Memory B cell (primary cell): Measurements from ENCODE around the gene CD151.

Experiments used
- ATAC-seq: fragments of 150-1000 bp; cut with Tn5 transposase; 2 replicates; pipeline ENCODE4 v1.10.0; 2021; ENCODE audit warnings: low read depth, mild to moderate bottlenecking, moderate library complexity
- DNase-seq, 2 donors: peaks; one replicate each; pipeline ENCODE4 v3.0.0; 2022; ENCODE audit warnings: low spot score in 2 of 2
- H3K27ac Mint-ChIP-seq: one replicate; pipeline ENCODE4 v1.8.0; 2022; ENCODE audit warnings: mild to moderate bottlenecking, moderate library complexity, mixed read lengths
- H3K27me3 Mint-ChIP-seq: one replicate; pipeline ENCODE4 v1.8.0; 2022; ENCODE audit warnings: mixed read lengths
- H3K36me3 Mint-ChIP-seq: one replicate; pipeline ENCODE4 v1.8.0; 2022; ENCODE audit warnings: mild to moderate bottlenecking, mixed read lengths
- H3K4me1 Mint-ChIP-seq: one replicate; pipeline ENCODE4 v1.8.0; 2022; ENCODE audit warnings: mixed read lengths
- H3K4me3 Mint-ChIP-seq: one replicate; pipeline ENCODE4 v1.8.0; 2022; ENCODE audit warnings: mild to moderate bottlenecking, moderate library complexity, mixed read lengths
- H3K9me3 Mint-ChIP-seq: one replicate; pipeline ENCODE4 v1.8.0; 2022; ENCODE audit warnings: mixed read lengths

Gene CD151

GRCh38 chr11:836274-836673 is 3.5 kb downstream of the CD151 start:
- no peak for DNase-seq
- H3K4me1 Mint-ChIP-seq: peaks cover 19% of the 10 kb centered on the region

GRCh38 chr11:836700-837099 is 3.9 kb downstream of the CD151 start:
- H3K27me3 Mint-ChIP-seq: no peaks in the 10 kb centered on the region
- no peak overlapping the region for H3K27ac Mint-ChIP-seq
- DNase-seq: no peak
- no peak overlapping the region for H3K4me3 Mint-ChIP-seq
- peaks cover 2% of the 10 kb centered on the region for H3K36me3 Mint-ChIP-seq
- peaks cover 18% of the 10 kb centered on the region for H3K4me1 Mint-ChIP-seq
- ATAC-seq: no peak
- no peaks in the 10 kb centered on the region for H3K9me3 Mint-ChIP-seq

More at GRCh38 chr11:836274-836673, 3.5 kb downstream of the CD151 start:
- Mint-ChIP-seq H3K27ac (no peak overlapping the region), H3K36me3 (peaks cover 2% of the 10 kb centered on the region), H3K9me3 (no peaks in the 10 kb centered on the region), H3K4me3 (no peak overlapping the region), H3K27me3 (no peaks in the 10 kb centered on the region)
- no peak for ATAC-seq

- no peak overlapping the region for H3K27ac Mint-ChIP-seq
Observed at GRCh38 chr11:837189-837989, 4.6 kb downstream of the CD151 start.

DNA sequence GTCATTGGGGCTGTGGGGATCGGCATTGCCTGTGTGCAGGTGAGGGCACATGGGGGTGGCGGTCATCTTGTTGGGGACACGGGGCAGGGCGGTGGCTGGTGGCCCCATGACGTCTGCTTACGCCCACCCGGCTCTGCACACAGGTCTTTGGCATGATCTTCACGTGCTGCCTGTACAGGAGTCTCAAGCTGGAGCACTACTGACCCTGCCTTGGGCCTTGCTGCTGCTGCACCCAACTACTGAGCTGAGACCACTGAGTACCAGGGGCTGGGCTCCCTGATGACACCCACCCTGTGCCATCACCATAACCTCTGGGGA is 5.2 kb downstream of the CD151 start:
- Mint-ChIP-seq H3K27me3 (no peaks in the 10 kb centered on the region), H3K27ac (no peak overlapping the region), H3K36me3 (peaks cover 2% of the 10 kb centered on the region), H3K4me1 (peaks cover 13% of the 10 kb centered on the region), H3K9me3 (no peaks in the 10 kb centered on the region), H3K4me3 (no peak overlapping the region)
- DNase-seq: no peak
- no peak for ATAC-seq

More at GRCh38 chr11:837189-837989, 4.6 kb downstream of the CD151 start:
- H3K4me1 Mint-ChIP-seq: peaks cover 13% of the 10 kb centered on the region
- H3K4me3 Mint-ChIP-seq: no peak overlapping the region
- H3K9me3 Mint-ChIP-seq: no peaks in the 10 kb centered on the region
- no peaks in the 10 kb centered on the region for H3K27me3 Mint-ChIP-seq
- DNase-seq (no peak), ATAC-seq (no peak)
- peaks cover 2% of the 10 kb centered on the region for H3K36me3 Mint-ChIP-seq

- no peak overlapping the region for H3K4me3 Mint-ChIP-seq
- no peak overlapping the region for H3K27ac Mint-ChIP-seq
- ATAC-seq (no peak), DNase-seq (no peak)
- H3K27me3 Mint-ChIP-seq: peaks cover 2% of the 10 kb centered on the region
- H3K9me3 Mint-ChIP-seq: no peaks in the 10 kb centered on the region
- peaks cover 15% of the 10 kb centered on the region for H3K4me1 Mint-ChIP-seq
- peaks cover 2% of the 10 kb centered on the region for H3K36me3 Mint-ChIP-seq
Observed at GRCh38 chr11:838441-839279, 5.9 kb downstream of the CD151 start.

GRCh38 chr11:839280-839623 is 6.5 kb downstream of the CD151 start:
- ATAC-seq (no peak), DNase-seq (no peak)
- H3K9me3 Mint-ChIP-seq: no peaks in the 10 kb centered on the region
- peaks cover 15% of the 10 kb centered on the region for H3K4me1 Mint-ChIP-seq
- no peak overlapping the region for H3K4me3 Mint-ChIP-seq
- peaks cover 2% of the 10 kb centered on the region for H3K36me3 Mint-ChIP-seq
- no peak overlapping the region for H3K27ac Mint-ChIP-seq
- H3K27me3 Mint-ChIP-seq: peaks cover 2% of the 10 kb centered on the region

- Mint-ChIP-seq H3K4me3 (peak overlapping the region; percentile 14), H3K27me3 (peaks cover 2% of the 10 kb centered on the region), H3K36me3 (peaks cover 2% of the 10 kb centered on the region), H3K9me3 (no peaks in the 10 kb centered on the region), H3K4me1 (peaks cover 15% of the 10 kb centered on the region), H3K27ac (no peak overlapping the region)
- ATAC-seq (no peak), DNase-seq (no peak)
Observed at GRCh38 chr11:839875-840617, 7.3 kb downstream of the CD151 start.

GRCh38 chr11:841981-842369 is 9.2 kb downstream of the CD151 start:
- Mint-ChIP-seq H3K27ac (peak overlapping the region; percentile 45), H3K27me3 (peaks cover 6% of the 10 kb centered on the region), H3K36me3 (peaks cover 2% of the 10 kb centered on the region), H3K4me3 (peak overlapping the region; percentile 87), H3K4me1 (peaks cover 15% of the 10 kb centered on the region), H3K9me3 (no peaks in the 10 kb centered on the region)
- DNase-seq: no peak
- peak; percentile 49 for ATAC-seq

GRCh38 chr11:842370-843002 is 9.7 kb downstream of the CD151 start, which contains the start of the genes POLR2L and TSPAN4:
Gene POLR2L, minus strand, starts transcription at chr11:842529. Its CDS starts 21 bp downstream, at chr11:842508.
Gene TSPAN4, plus strand, starts transcription at chr11:842852. Its CDS starts 7,453 bp downstream, at chr11:850305.
- Mint-ChIP-seq H3K4me1 (peaks cover 15% of the 10 kb centered on the region), H3K27ac (peak within 1 kb of the TSS; percentile 45), H3K27me3 (peaks cover 6% of the 10 kb centered on the region), H3K36me3 (peaks cover 2% of the 10 kb centered on the region), H3K4me3 (peak within 1 kb of the TSS; percentile 87), H3K9me3 (no peaks in the 10 kb centered on the region)
- DNase-seq (peak; percentile 83 to 84), ATAC-seq (peak; percentile 84)

DNA sequence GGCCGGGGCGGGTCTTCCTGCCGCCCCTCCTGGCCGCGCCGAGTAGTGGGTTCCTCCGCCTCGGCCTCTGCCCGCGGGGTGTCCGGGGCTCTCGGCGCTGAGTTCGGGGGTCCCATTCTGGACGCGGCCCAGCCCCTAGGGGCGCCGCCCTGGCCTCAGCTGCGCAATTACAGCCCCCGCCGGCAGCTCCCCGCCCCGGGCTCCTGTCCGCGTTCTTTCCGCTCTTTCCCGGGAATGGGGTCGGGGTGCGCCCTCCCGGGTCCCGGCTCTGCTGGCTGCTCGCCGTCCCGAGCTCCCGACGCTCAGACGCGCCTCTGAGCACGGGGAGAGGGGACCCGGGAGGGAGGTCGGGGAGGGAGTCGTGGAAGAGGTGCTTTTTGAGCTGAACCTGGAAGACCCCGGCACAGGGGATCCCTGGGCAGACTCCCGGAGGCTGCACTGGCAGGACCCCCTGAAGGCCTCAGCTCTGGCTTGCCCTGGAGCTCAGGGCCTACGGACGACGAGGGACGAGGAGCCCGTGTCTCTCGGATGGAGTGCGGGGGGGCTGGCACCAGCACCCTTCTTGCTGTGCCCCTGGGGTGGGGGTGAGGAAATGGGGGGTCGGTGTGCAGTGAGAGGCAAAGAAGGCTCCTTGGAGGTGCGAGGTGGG is 10.5 kb downstream of the CD151 start:
- H3K36me3 Mint-ChIP-seq: peaks cover 2% of the 10 kb centered on the region
- H3K4me3 Mint-ChIP-seq: peak overlapping the region; percentile 63
- ATAC-seq: no peak
- peaks cover 15% of the 10 kb centered on the region for H3K4me1 Mint-ChIP-seq
- no peak for DNase-seq
- no peak overlapping the region for H3K27ac Mint-ChIP-seq
- no peaks in the 10 kb centered on the region for H3K9me3 Mint-ChIP-seq
- peaks cover 6% of the 10 kb centered on the region for H3K27me3 Mint-ChIP-seq

DNA sequence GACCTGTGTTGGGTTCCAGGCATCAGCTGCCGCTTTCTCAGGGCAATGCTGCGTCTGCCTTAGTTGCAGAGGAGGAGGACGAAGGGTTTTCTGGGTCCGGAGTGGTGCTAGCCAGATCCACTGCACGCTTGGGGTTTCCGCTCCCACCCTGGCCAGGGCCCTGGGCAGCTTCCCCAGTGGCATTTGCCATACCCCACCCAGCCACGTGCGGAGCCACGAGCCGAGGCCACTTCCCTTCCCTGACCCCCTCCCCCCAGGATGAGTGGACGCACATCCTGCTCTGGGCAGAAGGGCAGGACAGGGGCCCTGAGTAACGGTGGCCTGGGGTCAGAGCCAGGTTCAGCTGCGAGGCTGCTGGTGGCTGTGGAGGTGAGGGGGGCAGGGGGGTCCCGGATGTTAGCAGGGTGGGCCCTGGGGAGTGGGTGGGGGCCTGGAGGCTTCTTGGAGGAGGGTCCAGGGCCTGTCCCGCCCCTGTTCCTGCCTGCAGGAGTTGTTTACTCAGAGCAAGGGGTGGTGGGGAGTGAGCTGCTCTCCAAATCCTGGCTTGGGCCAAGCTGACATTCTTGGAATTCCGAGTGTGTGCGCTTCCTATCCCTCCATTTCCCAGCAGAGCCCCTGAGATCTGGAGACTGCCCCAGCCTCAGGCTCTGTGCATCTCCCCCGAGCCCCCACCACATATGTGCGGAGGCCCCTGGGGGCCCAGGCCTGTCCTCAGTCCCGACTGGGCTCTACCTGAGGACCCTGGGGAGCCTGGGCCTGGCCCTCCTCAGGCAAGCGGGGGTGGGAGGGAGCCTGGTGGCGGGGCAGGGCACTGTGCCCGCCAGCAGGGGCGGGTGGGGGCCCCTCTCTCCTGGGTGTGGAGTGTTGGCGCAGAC is 11.3 kb downstream of the CD151 start:
- H3K9me3 Mint-ChIP-seq: no peaks in the 10 kb centered on the region
- H3K27me3 Mint-ChIP-seq: peaks cover 8% of the 10 kb centered on the region
- H3K27ac Mint-ChIP-seq: no peak overlapping the region
- ATAC-seq (no peak), DNase-seq (no peak)
- no peaks in the 10 kb centered on the region for H3K36me3 Mint-ChIP-seq
- peaks cover 19% of the 10 kb centered on the region for H3K4me1 Mint-ChIP-seq
- H3K4me3 Mint-ChIP-seq: peak overlapping the region; percentile 63

DNA sequence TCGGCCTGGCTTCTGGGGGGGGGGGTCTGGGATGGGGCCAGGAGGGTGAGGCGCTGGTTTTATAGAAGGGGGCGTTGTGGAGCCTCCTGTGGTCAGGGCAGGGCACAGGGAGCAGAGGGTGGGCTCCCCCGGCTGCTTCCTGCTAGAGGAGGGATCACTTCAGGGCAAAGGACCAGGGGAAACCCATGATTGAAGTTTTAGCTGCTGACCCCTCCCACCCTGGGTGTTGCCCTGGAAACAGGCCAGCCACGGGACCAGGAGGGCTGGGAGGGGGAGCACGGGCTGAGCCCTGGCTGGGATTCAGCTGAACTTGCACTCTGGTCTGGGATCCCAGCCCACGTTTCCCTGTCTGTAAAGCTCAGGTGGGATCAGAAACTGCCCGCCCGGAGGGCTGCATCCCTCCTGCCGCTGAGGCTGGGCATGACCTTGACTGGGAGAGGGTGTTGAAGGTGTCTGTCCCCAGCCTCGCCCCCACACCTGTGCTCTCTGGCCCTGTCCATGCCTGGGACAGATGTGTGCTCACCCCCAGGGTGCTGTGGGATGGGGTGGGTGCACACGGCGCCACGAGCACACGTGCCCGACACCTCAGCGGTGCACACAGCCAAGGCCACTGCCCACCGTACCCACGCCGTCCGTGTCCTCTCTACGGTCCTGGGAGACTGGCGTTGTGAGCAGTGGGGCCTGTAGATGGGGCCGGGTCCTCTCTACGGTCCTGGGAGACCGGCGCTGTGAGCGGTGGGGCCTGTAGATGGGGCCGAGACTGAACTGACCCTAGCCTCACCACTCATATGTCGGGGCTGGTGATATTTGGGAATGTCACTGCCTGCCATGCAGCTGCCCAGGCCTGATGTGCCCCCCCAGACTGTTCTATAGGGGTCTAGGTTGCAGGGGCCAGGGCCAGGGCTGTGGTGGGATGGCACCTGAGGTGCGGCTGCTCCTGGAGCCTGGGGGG is 12.2 kb downstream of the CD151 start:
- peaks cover 11% of the 10 kb centered on the region for H3K27me3 Mint-ChIP-seq
- no peak overlapping the region for H3K4me3 Mint-ChIP-seq
- no peak overlapping the region for H3K27ac Mint-ChIP-seq
- peaks cover 21% of the 10 kb centered on the region for H3K4me1 Mint-ChIP-seq
- ATAC-seq: no peak
- no peaks in the 10 kb centered on the region for H3K9me3 Mint-ChIP-seq
- no peak for DNase-seq
- H3K36me3 Mint-ChIP-seq: no peaks in the 10 kb centered on the region
